NCI-H2107 (cell line): ENCODE results near the gene TXNRD1.
"Not testable (repeated sequence)": the region's sequence is repeated elsewhere in the genome, so short reads cannot be mapped to it uniquely, and the experiment has no call there.

Experiments
- DNase-seq: peaks from one replicate; lab custom pipeline; 2025; lab: John Stamatoyannopoulos, UW

The TXNRD1 gene

GRCh38 chr12:104304261-104305009, 88.9 kb downstream of the TXNRD1 start:
- DNase-seq, result no peak

DNA sequence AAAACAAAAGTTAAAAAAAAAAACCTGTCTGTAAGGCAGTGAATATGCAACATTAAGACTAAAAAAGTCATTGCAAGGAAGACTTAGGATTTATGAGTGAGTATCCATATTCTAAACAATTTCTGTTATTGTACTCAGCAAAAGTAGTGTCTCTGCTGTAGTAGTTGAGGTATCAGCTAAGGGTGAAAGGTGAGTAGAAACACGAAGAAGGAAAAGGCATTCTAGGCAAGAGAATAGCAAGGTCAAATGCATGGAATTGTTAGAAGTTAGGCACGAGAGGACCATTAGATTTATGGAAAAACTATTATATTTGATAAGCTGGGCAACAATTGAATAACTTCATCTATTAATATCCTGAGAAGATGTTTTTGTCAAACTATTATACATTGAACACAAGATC, 89.8 kb downstream of the TXNRD1 start:
- no peak for DNase-seq

GRCh38 chr12:104306376-104306775, 90.8 kb downstream of the TXNRD1 start:
- DNase-seq, result no peak

- no peak for DNase-seq
Measured at GRCh38 chr12:104306943-104307654, 91.5 kb downstream of the TXNRD1 start.

DNA sequence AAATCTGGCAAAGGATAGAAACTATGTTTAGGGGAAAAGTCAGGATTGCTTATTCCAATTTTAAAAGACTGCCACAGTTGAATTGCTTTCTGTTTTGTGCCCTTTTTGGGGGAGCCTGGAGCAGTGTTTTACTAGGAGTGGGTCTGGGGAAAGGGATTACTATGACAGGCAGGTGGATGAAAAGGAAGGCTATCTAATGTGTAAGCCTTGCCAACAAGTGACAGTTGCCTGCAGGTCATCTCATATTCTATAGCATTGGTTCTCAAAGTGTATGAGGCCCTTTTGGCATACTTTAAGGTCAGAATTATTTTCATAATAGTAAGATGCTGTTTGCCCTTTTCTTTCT, 92.0 kb downstream of the TXNRD1 start:
- no peak for DNase-seq

DNA sequence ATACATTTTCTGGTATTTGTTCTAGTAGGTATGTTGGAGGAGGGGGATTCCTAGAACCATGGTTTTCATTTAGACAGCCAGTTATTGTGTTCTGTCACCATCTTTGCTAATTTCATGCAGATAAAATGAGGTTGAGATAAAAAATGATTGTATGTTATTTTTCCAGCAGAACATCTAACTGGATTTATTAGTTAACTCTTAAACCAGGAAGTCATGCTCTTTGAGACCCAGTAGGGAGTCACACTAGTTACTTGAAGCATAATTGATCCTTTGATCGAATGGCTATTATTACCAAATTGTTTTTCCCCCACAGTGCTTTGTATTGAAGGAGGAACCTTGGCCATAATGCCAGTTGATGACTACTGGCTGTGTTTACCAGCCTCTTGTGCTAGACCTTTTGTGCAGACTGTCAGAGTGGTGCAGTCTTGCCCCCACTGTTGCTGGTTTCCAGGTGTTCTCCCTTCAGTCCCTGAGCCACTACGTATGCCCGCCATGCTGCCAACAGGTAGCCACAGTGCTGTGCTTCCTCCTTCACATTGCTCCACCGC, 93.9 kb downstream of the TXNRD1 start:
- no peak for DNase-seq

- no peak for DNase-seq
Measured at GRCh38 chr12:104310751-104311633, 95.4 kb downstream of the TXNRD1 start.

DNA sequence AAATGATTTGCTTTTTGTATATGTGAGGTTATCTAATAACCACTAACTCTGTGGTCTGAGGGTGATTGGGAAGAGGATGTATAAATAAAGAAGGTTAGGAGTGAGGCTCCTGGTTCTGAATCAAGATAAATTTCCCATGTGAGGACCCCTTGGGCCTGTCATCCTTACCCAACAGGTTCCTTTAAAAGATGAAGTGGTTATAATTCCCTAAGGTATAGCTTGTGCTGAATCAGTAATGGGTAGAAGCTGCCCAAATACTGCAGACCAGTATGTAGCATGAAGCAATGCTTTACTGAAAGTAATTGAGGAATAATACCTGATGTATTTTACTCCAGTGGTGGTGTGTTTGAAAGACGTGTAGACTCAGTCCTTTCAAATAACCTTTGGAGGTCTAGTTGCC, 96.6 kb downstream of the TXNRD1 start:
- no peak for DNase-seq

GRCh38 chr12:104312654-104313053, 97.1 kb downstream of the TXNRD1 start:
- DNase-seq, result no peak

GRCh38 chr12:104313568-104314241, 98.1 kb downstream of the TXNRD1 start:
- no peak for DNase-seq

DNA sequence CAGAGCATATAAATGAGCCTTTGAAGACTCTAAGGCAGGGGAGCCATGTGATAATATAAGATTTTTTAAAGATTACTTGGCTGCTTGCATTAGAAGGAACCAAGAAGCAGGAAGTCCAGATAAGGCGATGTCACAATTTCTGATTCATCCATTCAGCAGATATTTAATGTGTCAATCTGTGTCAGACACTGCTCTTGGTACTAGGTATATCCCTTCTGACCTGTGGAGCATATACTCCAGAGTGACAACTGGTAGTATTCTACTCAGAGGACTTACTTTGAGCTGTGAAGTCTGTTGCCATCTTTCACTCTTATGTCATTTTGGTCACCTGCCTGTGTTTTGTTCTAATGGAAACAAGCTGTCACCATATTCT, 98.6 kb downstream of the TXNRD1 start:
- DNase-seq, result no peak

DNA sequence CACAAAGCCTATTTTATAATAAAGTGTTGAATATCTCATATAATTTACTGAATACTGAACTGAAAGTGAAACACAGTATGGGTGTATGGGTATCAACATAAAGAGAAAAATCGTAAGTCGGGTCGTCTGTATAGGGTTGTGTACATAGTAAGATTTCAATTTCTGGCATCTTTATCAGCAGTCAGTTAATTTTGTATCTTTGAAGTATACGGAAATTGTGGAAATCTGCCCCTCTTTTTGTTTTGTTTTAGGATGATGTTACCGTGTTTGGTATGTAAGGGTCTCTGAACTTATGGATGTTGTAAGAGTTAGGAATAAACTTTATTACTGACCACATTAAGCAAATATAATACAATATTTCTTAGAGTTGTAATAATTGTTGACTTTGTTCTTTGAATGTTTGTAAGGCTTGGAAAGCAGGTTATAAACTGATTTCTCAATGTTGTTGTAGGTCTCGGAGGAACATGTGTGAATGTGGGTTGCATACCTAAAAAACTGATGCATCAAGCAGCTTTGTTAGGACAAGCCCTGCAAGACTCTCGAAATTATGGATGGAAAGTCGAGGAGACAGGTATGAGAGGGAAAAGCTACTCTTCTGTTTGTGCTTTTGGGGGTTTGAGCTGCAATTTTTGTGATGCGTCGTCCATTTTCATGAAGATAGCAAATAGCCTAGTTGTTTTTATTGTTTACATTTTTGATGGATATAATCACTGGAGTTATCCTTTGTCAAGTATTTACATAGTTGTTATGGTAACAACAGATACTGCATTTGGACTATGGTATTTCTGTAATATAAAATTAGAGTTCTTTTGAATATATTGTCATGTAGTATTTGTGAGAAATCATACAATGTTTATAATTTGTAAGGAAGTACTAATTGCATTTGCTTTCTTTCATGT, 100.0 kb downstream of the TXNRD1 start:
- DNase-seq, result no peak

GRCh38 chr12:104316936-104317335, 101.4 kb downstream of the TXNRD1 start:
- no peak for DNase-seq

GRCh38 chr12:104317538-104318210, 102.1 kb downstream of the TXNRD1 start:
- DNase-seq, result no peak

DNA sequence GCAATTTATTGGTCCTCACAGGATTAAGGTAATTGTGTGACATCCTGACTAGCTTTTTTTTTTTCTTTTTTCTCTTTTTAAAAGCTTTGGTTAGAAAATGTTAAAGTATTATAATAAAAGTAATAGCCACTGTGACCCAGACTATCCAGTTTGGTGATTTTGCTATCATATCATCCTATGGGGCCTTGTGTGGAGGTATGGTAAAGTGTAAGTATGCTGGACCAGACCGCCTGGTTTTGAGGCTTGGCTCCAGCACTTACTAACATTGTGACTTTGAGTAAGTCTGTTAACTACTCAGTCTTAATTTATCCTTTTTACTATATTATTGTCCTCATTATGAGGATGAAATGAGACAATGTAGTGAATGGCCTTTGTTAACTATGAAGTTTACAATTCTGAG, 103.4 kb downstream of the TXNRD1 start:
- no peak for DNase-seq

- no peak for DNase-seq
Measured at GRCh38 chr12:104319918-104320626, 104.5 kb downstream of the TXNRD1 start.

- no peak for DNase-seq
Measured at GRCh38 chr12:104320627-104321024, 105.0 kb downstream of the TXNRD1 start.

- DNase-seq, result no peak
Measured at GRCh38 chr12:104321949-104322348, 106.4 kb downstream of the TXNRD1 start.

- not testable (repeated sequence) for DNase-seq
Measured at GRCh38 chr12:104322533-104322932, 107.0 kb downstream of the TXNRD1 start.

GRCh38 chr12:104323899-104324298, 108.3 kb downstream of the TXNRD1 start:
- DNase-seq, result no peak
